ENCODE measurements around the gene PTGS1.

DNA sequence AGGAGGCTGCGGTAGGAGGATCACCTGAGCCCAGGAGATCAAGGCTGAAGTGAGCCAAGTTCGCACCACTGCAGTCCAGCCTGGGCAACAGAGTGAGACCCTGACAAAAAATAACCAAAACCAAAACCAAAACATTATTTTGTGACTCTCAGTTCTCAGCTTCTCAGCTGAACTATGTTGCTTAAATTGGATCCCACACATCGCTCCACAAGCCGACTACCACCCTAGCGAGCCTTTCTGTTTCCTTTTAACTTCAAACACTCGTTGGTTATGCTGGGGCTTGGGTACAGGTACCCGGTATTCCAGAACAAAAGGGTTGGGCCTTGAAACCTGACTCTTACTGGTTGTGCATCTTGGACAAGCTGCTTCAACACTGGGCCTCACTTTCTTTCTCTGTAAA, 3.8 kb upstream of the PTGS1 start:
- no peak for TF ChIP-seq POLR2A (IDR thresholded peaks at IDR 0.05)
- TF ChIP-seq POLR2AphosphoS5 (IDR thresholded peaks at IDR 0.05): no peak

All from prostate gland (tissue), 1 donor.